NCI-H1417 (cell line): ENCODE data around the gene ATP6V1B1.

Experiments used
- DNase-seq, 3 experiments: peaks; one replicate each; lab custom pipeline; 2025; lab: John Stamatoyannopoulos, UW

Gene ATP6V1B1

GRCh38 chr2:70901227-70902066 lies 34.3 kb upstream of the ATP6V1B1 start:
- peak; percentile 16 to 88 (median 82) for DNase-seq

- no peak for DNase-seq
These were observed 33.6 kb upstream of the ATP6V1B1 start for GRCh38 chr2:70902067-70902442.

GRCh38 chr2:70902579-70902978 lies 33.1 kb upstream of the ATP6V1B1 start:
- no peak for DNase-seq

- no peak for DNase-seq
These were observed 32.5 kb upstream of the ATP6V1B1 start for GRCh38 chr2:70903171-70903570.

- DNase-seq, result no peak
These were observed 31.9 kb upstream of the ATP6V1B1 start for GRCh38 chr2:70903641-70904340.

- DNase-seq, result no peak
These were observed 31.1 kb upstream of the ATP6V1B1 start for GRCh38 chr2:70904371-70905216.

- no peak for DNase-seq
These were observed 30.0 kb upstream of the ATP6V1B1 start for GRCh38 chr2:70905443-70906421.

GRCh38 chr2:70906439-70907005 lies 29.2 kb upstream of the ATP6V1B1 start:
- no peak for DNase-seq

- DNase-seq, result no peak
These were observed 28.3 kb upstream of the ATP6V1B1 start for GRCh38 chr2:70907130-70908057.

- no peak for DNase-seq
These were observed 19.4 kb upstream of the ATP6V1B1 start for GRCh38 chr2:70916291-70916690.

GRCh38 chr2:70918016-70918415 lies 17.7 kb upstream of the ATP6V1B1 start:
- no peak for DNase-seq

- peak; percentile 24 to 64 (median 59) for DNase-seq
These were observed 15.9 kb upstream of the ATP6V1B1 start for GRCh38 chr2:70919672-70920366.

GRCh38 chr2:70920367-70920715 lies 15.4 kb upstream of the ATP6V1B1 start:
- DNase-seq, result no peak

GRCh38 chr2:70921031-70921430 lies 14.7 kb upstream of the ATP6V1B1 start:
- no peak for DNase-seq

- peak in 2 of 3 experiments; percentile 53 to 69 for DNase-seq
These were observed 13.9 kb upstream of the ATP6V1B1 start for GRCh38 chr2:70921839-70922234.

GRCh38 chr2:70922235-70923234 lies 13.2 kb upstream of the ATP6V1B1 start:
- DNase-seq, result peak in 2 of 3 experiments; percentile 85 to 93

- peak in 1 of 3 experiments; percentile 42 for DNase-seq
These were observed 12.2 kb upstream of the ATP6V1B1 start for GRCh38 chr2:70923378-70924015.
